Epithelial cell of esophagus (primary cell): Measurements from ENCODE around the gene TMEM163.

Experiments used
- DNase-seq: peaks from one replicate; pipeline ENCODE4 v3.0.0; 2010; ENCODE audit warnings: low read depth
- H3K4me3 ChIP-seq: 2 replicates; pipeline ENCODE4 v1.5.1; 2011; ENCODE audit warnings: mild to moderate bottlenecking, low read length, control low read depth
- CTCF ChIP-seq: IDR thresholded peaks from 2 replicates; pipeline ENCODE4 v1.5.1; 2011; ENCODE audit warnings: low read depth, mild to moderate bottlenecking, low read length, control low read depth, inconsistent platforms; ENCODE audit not compliant: insufficient read depth; ENCODE audit errors: missing control alignments

TMEM163 gene

GRCh38 chr2:134694411-134694810 is 24.4 kb downstream of the TMEM163 start:
- no peak overlapping the region for H3K4me3 ChIP-seq
- TF ChIP-seq CTCF, result no peak
- no peak for DNase-seq

GRCh38 chr2:134693359-134694330 is 25.2 kb downstream of the TMEM163 start:
- no peak for DNase-seq
- no peak for TF ChIP-seq CTCF
- no peak overlapping the region for H3K4me3 ChIP-seq

GRCh38 chr2:134692499-134692898 is 26.3 kb downstream of the TMEM163 start:
- no peak overlapping the region for H3K4me3 ChIP-seq
- no peak for TF ChIP-seq CTCF
- DNase-seq, result no peak

GRCh38 chr2:134690629-134691215 is 28.1 kb downstream of the TMEM163 start:
- TF ChIP-seq CTCF, result no peak
- DNase-seq, result no peak
- H3K4me3 ChIP-seq, result no peak overlapping the region

GRCh38 chr2:134689315-134689714 is 29.5 kb downstream of the TMEM163 start:
- no peak for TF ChIP-seq CTCF
- no peak overlapping the region for H3K4me3 ChIP-seq
- DNase-seq, result no peak

- no peak for TF ChIP-seq CTCF
- no peak overlapping the region for H3K4me3 ChIP-seq
- DNase-seq, result no peak
Measured at GRCh38 chr2:134685967-134686366, 32.8 kb downstream of the TMEM163 start.
